ENCODE measurements around the gene HADH. TPM values are rescaled to one million over a fixed set of nuclear protein-coding genes. Genes with fewer than 3 reads are reported as not detected.

HADH gene
- polyA plus RNA-seq, 1 of the 3 experiments (the other 2 are of a cell fraction), result 19.4 TPM

DNA sequence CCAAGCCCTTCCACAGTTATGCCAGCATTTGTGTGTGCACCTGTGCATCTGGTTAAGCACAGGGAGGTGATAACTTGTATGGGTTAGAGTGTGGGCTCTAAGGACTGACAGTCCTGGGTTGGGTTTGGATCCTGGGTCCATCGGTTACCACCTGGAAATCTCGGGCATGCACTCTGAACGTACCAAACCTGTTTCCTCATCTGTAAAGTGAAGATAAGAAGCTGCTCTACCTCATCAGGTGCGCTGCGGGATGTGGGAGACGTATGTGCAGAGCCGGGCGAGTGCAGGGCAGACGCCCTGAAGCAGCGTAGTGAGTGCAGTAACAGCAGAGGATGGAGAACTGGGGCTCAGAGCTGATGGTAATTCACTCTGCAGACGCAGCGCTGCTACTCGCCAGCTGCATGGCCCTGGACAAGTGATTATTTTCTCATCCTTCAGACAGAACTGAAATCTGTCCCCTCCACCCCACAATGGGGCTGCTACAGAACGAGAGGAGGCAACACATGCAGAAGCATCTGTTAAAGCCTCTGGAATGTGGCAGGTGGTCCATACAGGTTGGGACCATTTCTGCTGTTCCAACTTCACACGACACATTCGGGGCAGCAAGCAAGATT is 64.4 kb downstream of the HADH start:
- H3K9me2 ChIP-seq, result no peaks in the 10 kb centered on the region
- H4K20me1 ChIP-seq (ENCODE audit: insufficient read depth), result no peaks in the 10 kb centered on the region
- no peak overlapping the region for H3K27ac ChIP-seq (ENCODE audit: low read depth in 2 of 2, low read length in 1 of 2)
- H3K4me2 ChIP-seq, result no peak overlapping the region
- H3K4me1 ChIP-seq (ENCODE audit: control insufficient read depth in 1 of 2, insufficient read depth in 2 of 2, low read depth in 1 of 2, low read length in 1 of 2), result no peaks in the 10 kb centered on the region; a peak in 1 of 4 replicates
- 13% methylated on average over 16 of the region's 16 CpGs for WGBS (ENCODE audit: low lambda C conversion rate)
- H3F3A ChIP-seq (replicated peaks; ENCODE audit: insufficient read depth), result no peaks in the 10 kb centered on the region
- no peak for DNase-seq
- no peaks in the 10 kb centered on the region for H3K9me3 ChIP-seq
- no peak overlapping the region for H3K9ac ChIP-seq
- no peak overlapping the region for H2AFZ ChIP-seq (ENCODE audit: low read depth)
- H3K36me3 ChIP-seq (replicated peaks in 1 of 2; ENCODE audit: control insufficient read depth in 1 of 2, insufficient read depth in 2 of 2, low read length in 1 of 2), result no peaks in the 10 kb centered on the region
- TF ChIP-seq TAF1 (IDR thresholded peaks at IDR 0.05; ENCODE audit: borderline replicate concordance, low read depth, low read length) (no peak), USF1 (IDR thresholded peaks at IDR 0.05; ENCODE audit: borderline replicate concordance, low read depth) (no peak), EP300 (IDR thresholded peaks at IDR 0.05; ENCODE audit: borderline replicate concordance in 1 of 2, low read depth in 1 of 2, low read length in 1 of 2) (no peak), GATA2 (CRISPR knock-in tag; IDR thresholded peaks at IDR 0.05) (no peak), FOXM1 (IDR thresholded peaks at IDR 0.05; ENCODE audit: low read depth) (no peak), CHD2 (IDR thresholded peaks at IDR 0.05; ENCODE audit: low read length, partially characterized antibody) (no peak), NRF1 (IDR thresholded peaks at IDR 0.05; ENCODE audit: low read depth, low read length) (no peak), MXI1 (IDR thresholded peaks at IDR 0.05; ENCODE audit: low read depth, low read length) (no peak), RCOR1 (IDR thresholded peaks at IDR 0.05; ENCODE audit: low read length) (no peak), EZH2phosphoT487 (IDR thresholded peaks at IDR 0.05; ENCODE audit: borderline replicate concordance, low read depth) (no peak), RFX5 (IDR thresholded peaks at IDR 0.05; ENCODE audit: low read length) (no peak), RAD21 (IDR thresholded peaks at IDR 0.05; ENCODE audit: low read length) (no peak), FOSL2 (IDR thresholded peaks at IDR 0.05; ENCODE audit: borderline replicate concordance, low read depth) (no peak), SIN3A (IDR thresholded peaks at IDR 0.05; ENCODE audit: borderline replicate concordance, low read depth, low read length) (no peak), SMC3 (IDR thresholded peaks at IDR 0.05; ENCODE audit: low read depth, low read length) (no peak)
- TF ChIP-seq, protein P1, sequence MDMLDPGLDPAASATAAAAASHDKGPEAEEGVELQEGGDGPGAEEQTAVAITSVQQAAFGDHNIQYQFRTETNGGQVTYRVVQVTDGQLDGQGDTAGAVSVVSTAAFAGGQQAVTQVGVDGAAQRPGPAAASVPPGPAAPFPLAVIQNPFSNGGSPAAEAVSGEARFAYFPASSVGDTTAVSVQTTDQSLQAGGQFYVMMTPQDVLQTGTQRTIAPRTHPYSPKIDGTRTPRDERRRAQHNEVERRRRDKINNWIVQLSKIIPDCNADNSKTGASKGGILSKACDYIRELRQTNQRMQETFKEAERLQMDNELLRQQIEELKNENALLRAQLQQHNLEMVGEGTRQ (IDR thresholded peaks at IDR 0.05; ENCODE audit: borderline replicate concordance, low read depth, low read length), result no peak
- TF ChIP-seq, protein P2, sequence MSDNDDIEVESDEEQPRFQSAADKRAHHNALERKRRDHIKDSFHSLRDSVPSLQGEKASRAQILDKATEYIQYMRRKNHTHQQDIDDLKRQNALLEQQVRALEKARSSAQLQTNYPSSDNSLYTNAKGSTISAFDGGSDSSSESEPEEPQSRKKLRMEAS (IDR thresholded peaks at IDR 0.05; ENCODE audit: low read depth), result no peak
- TF ChIP-seq, protein P3, sequence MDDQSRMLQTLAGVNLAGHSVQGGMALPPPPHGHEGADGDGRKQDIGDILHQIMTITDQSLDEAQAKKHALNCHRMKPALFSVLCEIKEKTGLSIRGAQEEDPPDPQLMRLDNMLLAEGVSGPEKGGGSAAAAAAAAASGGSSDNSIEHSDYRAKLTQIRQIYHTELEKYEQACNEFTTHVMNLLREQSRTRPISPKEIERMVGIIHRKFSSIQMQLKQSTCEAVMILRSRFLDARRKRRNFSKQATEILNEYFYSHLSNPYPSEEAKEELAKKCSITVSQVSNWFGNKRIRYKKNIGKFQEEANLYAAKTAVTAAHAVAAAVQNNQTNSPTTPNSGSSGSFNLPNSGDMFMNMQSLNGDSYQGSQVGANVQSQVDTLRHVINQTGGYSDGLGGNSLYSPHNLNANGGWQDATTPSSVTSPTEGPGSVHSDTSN (IDR thresholded peaks at IDR 0.05), result no peak
- no peak overlapping the region for H3K4me3 ChIP-seq (ENCODE audit: low read depth in 2 of 2, low read length in 1 of 2)
- no peaks in the 10 kb centered on the region for H3K79me2 ChIP-seq (ENCODE audit: insufficient read depth)
- POLR2A ChIA-PET, result no interaction called here
- CTCF ChIA-PET, result interaction anchor here (1.1 to 2.2 kb wide), 4 partner anchors 9 to 519 kb away, joined by 3 to 17 read pairs (median 8); no protein-coding TSS in a partner anchor
- H3K27me3 ChIP-seq (ENCODE audit: insufficient read depth), result peaks cover 66% of the 10 kb centered on the region

Data from SK-N-SH (cell line).